GM19328 (cell line): Measurements from ENCODE around the gene ALOXE3.
"Not testable (repeated sequence)": the region's sequence is repeated elsewhere in the genome, so short reads cannot be mapped to it uniquely, and the experiment has no call there.

Source experiments
- ATAC-seq: cut with Tn5 transposase; IDR thresholded peaks from one replicate; pipeline ENCODE4 v1.9.1; 2021; ENCODE audit warnings: mild to moderate bottlenecking, moderate library complexity; ENCODE audit not compliant: unreplicated experiment

ALOXE3 gene

DNA sequence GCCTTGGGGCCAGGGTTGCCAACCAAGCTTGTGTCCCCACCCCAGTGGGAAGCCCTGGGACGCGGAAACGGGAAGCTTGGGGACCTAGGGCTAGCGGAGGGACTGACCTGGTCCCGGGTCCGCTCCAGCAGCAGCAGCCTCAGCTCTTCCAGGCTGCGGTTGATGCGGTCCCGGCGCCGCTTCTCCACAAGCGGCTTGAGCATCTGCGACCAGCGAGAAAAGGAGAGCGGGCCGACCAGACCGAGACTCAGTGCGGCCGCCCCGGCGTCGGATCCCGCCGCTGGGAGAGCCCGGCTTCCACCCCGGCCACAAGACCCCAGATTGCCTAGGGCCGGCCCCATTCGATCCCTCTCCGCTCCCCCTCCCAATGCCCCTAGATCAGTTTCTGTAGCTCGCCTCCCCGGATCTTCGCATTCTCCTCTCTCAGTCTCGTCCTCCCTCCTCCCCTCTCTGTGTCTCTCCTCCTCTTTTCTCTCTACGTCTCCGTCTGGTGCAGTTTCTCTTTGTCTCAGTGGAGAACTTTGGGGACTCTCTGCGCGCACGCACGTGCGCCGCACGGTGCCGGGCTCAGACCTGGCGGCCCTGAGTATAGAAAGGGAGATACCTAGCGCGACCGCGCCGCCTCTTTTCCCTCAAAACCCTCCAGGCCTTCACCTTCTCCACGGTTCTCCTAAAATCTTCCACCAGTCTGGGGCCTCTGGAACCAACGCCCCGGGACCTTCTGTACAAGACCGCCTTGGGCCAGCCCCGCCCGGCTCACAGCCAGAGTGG, 4.8 kb upstream of the ALOXE3 start:
- ATAC-seq, result no peak

GRCh38 chr17:8122422-8122923, 4.2 kb upstream of the ALOXE3 start:
- ATAC-seq, result no peak

DNA sequence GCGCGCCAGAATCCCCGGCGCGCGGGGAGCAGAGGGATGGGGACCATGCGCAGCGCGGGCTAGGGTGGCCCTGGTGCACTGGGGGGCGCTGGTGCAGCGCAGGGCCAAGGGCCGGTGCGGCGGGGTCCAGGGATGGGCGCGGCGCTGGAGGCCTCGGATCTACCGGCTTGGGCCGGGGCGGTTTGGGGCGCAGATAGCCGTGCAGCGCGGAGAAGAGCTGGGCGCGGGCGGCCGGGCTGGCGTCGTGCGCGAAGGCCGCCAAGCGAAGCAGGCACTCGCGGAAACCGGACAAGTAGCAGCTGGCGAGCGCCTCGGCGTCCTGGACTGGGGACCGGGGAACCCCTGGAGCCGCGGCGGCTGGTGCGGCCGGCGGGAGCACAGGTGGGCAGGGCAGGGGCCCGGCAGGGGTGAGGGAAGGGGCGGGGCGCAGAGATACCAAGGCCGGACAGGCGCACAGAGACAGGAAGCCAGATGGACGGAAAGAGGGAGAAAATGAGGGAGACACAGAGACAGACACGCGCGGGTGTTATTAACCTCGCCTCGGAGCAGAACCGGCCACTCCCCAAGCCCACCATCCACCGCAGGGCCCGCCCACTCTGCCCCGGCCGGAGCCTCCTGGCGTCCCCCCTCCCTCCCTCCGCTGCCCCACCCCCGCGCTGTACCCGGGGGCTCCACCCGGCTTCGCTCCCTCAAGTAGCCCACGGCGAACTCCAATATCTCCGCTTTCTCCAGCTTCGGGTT, 3.5 kb upstream of the ALOXE3 start:
- ATAC-seq, result no peak

DNA sequence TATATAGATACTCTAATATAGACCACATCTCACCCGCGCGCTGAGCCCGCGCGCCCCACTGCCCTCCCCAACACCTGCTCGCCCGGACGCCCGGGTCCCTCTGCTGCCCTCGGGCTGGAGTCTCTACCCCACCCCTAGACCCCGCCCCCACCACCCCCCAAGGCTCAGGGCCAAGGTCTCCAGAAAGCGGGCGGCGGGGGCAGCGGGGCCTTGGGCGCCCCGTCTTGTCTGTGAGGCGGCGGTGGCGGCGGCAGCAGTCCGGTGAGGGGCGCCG, 3.0 kb upstream of the ALOXE3 start:
- no peak for ATAC-seq

DNA sequence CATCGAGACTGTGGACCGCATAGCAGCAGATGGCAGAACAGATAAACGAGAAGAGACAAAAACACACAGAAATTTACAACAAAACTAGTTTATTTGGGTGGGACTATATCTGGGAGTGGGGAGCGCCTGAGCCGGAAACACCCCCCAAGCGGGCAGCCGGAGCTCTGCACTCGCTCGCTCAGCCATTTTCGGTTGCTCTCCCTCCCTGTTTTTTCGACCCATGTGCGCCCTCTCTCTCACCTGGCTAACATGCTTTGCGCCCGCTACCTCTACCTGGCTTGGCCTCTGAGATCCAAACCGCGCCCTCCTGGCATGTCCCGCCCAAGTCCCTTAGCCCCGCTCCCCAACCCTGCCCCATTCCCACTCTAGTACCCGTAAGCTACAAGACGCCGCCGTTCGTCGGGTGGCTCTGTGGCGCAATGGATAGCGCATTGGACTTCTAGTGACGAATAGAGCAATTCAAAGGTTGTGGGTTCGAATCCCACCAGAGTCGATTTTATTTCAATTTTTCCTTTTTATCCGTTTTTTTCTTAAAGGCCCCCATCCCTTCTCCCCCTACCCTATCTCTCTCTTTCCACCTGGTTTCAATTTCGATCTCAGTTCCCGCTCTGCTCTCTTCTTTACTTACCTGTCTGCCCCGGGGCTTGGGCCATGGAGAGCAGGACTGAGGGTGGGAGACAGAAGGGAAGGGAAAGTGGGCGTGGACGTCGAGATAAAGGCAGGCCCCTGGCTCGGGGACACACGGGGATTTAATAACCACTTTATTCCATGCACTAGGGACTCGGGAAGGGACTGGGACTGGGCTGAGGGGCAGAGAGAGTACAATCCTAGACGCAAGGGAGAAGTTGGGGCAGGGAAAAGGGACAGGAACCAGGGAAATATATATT, 2.4 kb upstream of the ALOXE3 start:
- ATAC-seq, result peak; percentile 4

- peak; percentile 31 for ATAC-seq
These were observed 1.5 kb upstream of the ALOXE3 start for GRCh38 chr17:8119581-8120519.

DNA sequence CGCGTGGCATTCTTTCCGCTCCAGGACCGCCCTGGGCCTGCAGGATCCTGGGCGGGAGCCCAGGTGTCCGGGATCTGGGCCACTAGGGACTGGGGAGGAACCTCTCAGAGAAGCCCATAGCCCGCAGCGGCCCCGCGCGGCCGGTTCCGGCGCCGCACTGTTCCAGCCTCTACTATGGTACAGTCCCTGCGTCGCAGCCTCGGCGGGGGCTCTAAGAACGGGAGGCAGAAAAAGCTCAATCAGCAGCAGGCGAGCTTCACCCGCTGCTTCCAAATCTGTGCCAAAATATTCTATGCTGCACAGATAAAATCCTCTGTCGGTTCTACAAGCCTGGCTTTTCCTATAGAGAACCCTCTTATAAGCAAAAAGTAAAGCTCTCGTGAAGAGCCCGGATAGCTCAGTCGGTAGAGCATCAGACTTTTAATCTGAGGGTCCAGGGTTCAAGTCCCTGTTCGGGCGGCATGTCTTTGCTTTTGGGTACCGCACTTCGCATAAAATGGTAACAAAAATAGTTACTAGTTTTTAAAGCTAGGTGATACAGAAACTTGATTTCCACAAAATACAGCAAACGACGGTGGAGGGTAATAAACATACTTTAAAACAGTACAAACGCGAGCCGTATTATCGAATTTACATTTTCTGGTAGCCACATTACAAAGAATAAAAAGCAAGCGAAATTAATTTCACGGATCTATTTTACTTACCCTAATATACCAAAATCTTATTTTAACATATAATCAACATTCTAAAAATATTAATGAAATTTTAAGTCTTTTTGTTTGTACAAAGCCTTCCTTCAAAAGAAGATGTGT, 661 bp upstream of the ALOXE3 start:
- ATAC-seq, result no peak

- no peak for ATAC-seq
These were observed 841 bp downstream of the ALOXE3 start for GRCh38 chr17:8117367-8117979.

- ATAC-seq, result no peak
These were observed 1.5 kb downstream of the ALOXE3 start for GRCh38 chr17:8116776-8117175.

- no peak for ATAC-seq
These were observed 7.4 kb downstream of the ALOXE3 start for GRCh38 chr17:8110907-8111306.

DNA sequence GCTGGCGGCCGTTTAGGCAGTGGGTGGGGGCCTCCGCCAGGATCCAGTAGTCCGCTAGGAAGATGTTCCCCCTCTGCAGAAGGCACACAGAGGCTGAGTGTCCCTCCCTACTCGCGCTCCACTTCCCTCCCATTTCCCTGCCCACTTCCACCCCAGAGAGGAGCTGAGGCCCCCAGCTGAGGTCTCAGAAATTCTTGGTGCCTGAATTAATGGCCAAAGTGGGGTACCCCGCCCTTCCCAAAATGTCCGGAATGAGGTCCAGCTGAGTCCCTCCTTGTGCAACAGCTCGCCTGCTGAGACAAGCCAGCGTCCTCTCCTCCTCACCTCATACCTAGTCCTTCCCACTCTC, 7.9 kb downstream of the ALOXE3 start:
- ATAC-seq, result no peak

DNA sequence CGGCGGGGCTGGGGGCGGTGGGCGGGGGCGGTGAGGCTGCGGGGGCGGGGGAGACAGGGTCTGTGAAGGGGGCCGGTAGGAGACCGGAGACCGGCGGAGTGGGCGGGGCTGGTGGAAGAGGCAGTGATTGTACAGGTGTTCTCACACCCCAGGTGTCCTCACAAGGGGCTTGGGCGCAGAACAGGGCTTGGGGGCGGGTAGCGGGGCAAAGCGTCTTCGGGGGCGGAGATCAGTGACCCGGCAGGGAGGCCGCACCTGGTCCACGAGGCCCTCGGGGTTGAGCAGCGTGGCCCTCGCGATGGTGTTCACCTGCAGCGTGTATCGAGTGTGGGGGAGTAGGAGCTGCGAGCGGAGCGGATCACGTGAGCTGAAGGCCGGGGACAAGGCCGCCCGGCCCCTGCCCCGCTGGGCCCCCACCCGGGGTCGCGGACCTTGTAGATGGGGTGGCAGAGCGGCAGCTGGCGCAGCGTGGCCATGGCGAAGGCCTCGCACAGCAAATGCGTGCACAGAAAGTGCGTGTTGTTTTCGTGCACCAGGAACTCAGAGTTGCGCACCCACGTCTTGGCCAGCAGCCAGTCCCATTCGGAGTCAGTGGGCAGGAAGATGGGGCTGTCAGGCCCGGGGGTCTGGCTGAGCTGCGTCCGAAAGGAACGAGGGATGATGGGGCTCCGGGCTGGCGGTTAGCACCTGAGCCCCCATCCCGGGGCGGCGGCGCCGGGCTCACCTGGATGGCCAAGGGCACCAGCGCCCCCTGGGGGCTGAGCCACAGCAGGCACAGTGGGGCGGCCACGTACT, 8.5 kb downstream of the ALOXE3 start:
- no peak for ATAC-seq

DNA sequence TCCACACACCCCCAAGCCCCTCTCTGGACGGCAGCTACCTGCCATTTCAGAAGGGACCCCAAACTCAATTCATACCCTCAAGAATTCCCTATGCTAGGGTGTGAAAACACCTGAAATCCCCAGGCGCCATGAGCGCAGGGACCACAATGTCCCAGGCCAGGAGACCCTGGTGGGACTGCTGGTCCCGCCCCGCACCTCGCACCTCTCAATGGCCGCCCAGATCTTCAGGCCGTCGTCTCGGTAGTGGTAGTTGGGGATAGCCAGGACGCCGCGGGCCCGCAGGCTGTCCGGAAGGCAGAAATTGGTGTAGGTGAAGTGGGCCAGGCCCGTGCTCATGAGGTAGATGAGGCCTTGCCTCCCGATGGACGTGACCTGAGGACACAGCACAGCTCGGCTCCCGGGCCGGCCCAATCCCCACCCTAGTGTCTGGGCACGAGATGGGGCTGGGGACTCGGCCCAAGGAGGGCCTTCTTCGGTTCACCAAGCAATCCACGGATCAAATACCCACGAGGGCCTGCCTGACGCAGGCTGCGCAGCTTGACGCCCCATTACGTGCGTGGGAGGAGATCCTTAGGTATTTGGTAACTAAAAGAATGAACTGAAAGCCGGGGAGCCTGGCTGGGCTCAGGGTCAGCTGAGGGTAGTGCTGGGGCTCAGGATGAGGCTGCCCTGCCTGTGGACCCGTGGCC, 9.2 kb downstream of the ALOXE3 start:
- ATAC-seq, result no peak

GRCh38 chr17:8106980-8107379, 11.3 kb downstream of the ALOXE3 start:
- not testable (repeated sequence) for ATAC-seq

DNA sequence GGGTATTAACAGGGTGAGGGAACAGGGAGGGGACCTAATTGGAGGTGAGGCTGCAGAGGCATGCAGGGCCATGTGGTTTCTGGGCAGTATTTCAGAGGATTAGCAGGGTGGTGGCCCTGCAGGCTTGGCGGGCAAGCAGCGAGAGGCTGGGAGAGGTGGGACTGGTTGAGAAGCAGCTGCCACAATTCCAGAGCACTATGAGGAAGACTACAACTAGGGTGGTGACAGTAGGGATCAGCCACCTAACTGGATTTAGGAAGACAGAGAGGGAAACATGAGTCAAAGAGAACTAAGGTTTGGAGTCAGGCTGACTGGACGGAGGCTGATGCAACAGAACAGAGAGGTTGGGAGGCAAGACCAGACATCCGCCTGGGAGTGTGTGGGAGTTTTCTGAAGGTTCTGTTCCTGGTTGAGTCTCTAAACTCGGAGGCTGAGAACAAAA, 12.3 kb downstream of the ALOXE3 start:
- ATAC-seq, result no peak

- no peak for ATAC-seq
These were observed 13.4 kb downstream of the ALOXE3 start for GRCh38 chr17:8104911-8105310.

DNA sequence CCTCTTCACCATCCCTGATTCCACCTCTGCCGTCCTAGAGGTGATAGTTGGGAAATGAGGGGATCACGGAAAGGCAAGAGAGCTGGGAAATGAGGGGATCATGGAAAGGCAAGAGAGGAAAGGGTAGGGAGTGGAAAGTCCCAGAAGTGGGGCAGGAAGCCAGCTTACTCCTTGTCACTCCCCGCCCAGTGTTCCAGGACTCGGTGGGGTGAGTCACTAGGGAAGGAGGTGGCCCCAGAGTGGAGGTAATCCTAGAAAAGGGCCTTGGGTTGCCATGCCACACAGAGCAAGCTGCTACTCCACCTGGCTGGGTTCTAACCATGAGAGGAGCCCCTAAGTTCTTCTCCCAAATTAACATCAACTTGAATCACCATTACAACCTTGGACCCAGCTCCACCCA, 14.8 kb downstream of the ALOXE3 start:
- ATAC-seq, result no peak

- no peak for ATAC-seq
These were observed 16.6 kb downstream of the ALOXE3 start for GRCh38 chr17:8101721-8102120.
